Left ventricle myocardium inferior (tissue), 1 donor: ENCODE data around the gene EXOC4. TPM values are rescaled to one million over a fixed set of nuclear protein-coding genes. Genes with fewer than 3 reads are reported as not detected.

Experiments used
- DNase-seq: peaks from one replicate; pipeline ENCODE4 v3.0.0-alpha.2; 2020
- H3K27ac ChIP-seq: fragments of 200-600 bp; replicated peaks from 2 replicates; pipeline ENCODE4 v1.8.0; 2021
- H3K27me3 ChIP-seq: fragments of 200-600 bp; 2 replicates; pipeline ENCODE4 v1.8.0; 2021; ENCODE audit warnings: low read depth
- H3K36me3 ChIP-seq: fragments of 200-600 bp; 2 replicates; pipeline ENCODE4 v1.8.0; 2021
- H3K4me1 ChIP-seq: fragments of 200-600 bp; 2 replicates; pipeline ENCODE4 v1.8.0; 2021
- H3K4me3 ChIP-seq: fragments of 200-600 bp; 2 replicates; pipeline ENCODE4 v1.8.0; 2021; ENCODE audit warnings: mild to moderate bottlenecking, moderate library complexity
- H3K9me3 ChIP-seq: fragments of 200-600 bp; replicated peaks from 2 replicates; pipeline ENCODE4 v1.8.0; 2021
- CTCF ChIP-seq: fragments of 200-600 bp; IDR thresholded peaks from 2 replicates; pipeline ENCODE4 v1.8.0; 2021; ENCODE audit warnings: antibody characterized with exemption, mild to moderate bottlenecking, borderline replicate concordance
- intact Hi-C: fragments of 100-400 bp; cut with micrococcal nuclease; formaldehyde crosslinking; loops from one replicate; pipeline ENCODE4 v1.11.0; 2022
- total RNA-seq: library from RNA; stranded (reverse); fragmentation: NEBNext Ultra II Directional; extraction: Animal tissue kit (Norgen Biotek cat#: 25700); gene quantifications from one replicate; pipeline ENCODE4 v1.2.1, GENCODE V29; 2021
- donor health status: DM: no; HTN: yes; CAD: no; lungs with severe emphysema.

The EXOC4 gene
- total RNA-seq, 1 donor from 2014 or later = 33.8 TPM

- Histone ChIP-seq H3K36me3 (peaks cover 4% of the 10 kb centered on the region), H3K4me3 (no peak overlapping the region), H3K4me1 (peaks cover 5% of the 10 kb centered on the region), H3K27ac (no peak overlapping the region), H3K9me3 (peaks cover 6% of the 10 kb centered on the region), H3K27me3 (no peaks in the 10 kb centered on the region)
- intact Hi-C loops = no loop called here
- no peak for DNase-seq
- no peak for TF ChIP-seq CTCF
Measured at GRCh38 chr7:133973710-133974109, 720.8 kb downstream of the EXOC4 start.

GRCh38 chr7:133975130-133975529 lies 722.3 kb downstream of the EXOC4 start:
- intact Hi-C loops = no loop called here
- H3K4me3 ChIP-seq = no peak overlapping the region
- H3K4me1 ChIP-seq = peaks cover 5% of the 10 kb centered on the region
- no peaks in the 10 kb centered on the region for H3K9me3 ChIP-seq
- H3K27ac ChIP-seq = no peak overlapping the region
- no peak for TF ChIP-seq CTCF
- H3K36me3 ChIP-seq = no peaks in the 10 kb centered on the region
- H3K27me3 ChIP-seq = no peaks in the 10 kb centered on the region
- no peak for DNase-seq

GRCh38 chr7:133976140-133976539 lies 723.3 kb downstream of the EXOC4 start:
- DNase-seq = no peak
- Histone ChIP-seq H3K4me1 (peaks cover 5% of the 10 kb centered on the region), H3K27ac (no peak overlapping the region), H3K36me3 (no peaks in the 10 kb centered on the region), H3K9me3 (no peaks in the 10 kb centered on the region), H3K27me3 (no peaks in the 10 kb centered on the region), H3K4me3 (no peak overlapping the region)
- intact Hi-C loops = no loop called here
- TF ChIP-seq CTCF = no peak

- no peak for DNase-seq
- no peak overlapping the region for H3K27ac ChIP-seq
- TF ChIP-seq CTCF = no peak
- H3K36me3 ChIP-seq = no peaks in the 10 kb centered on the region
- intact Hi-C loops = no loop called here
- peaks cover 5% of the 10 kb centered on the region for H3K4me1 ChIP-seq
- H3K27me3 ChIP-seq = no peaks in the 10 kb centered on the region
- H3K9me3 ChIP-seq = no peaks in the 10 kb centered on the region
- no peak overlapping the region for H3K4me3 ChIP-seq
Measured at GRCh38 chr7:133977409-133978274, 724.8 kb downstream of the EXOC4 start.

GRCh38 chr7:133978502-133979295 lies 725.8 kb downstream of the EXOC4 start:
- TF ChIP-seq CTCF = no peak
- Histone ChIP-seq H3K4me1 (peaks cover 5% of the 10 kb centered on the region), H3K9me3 (no peaks in the 10 kb centered on the region), H3K36me3 (no peaks in the 10 kb centered on the region), H3K4me3 (no peak overlapping the region), H3K27me3 (no peaks in the 10 kb centered on the region), H3K27ac (no peak overlapping the region)
- intact Hi-C loops = no loop called here
- DNase-seq = no peak
